Activated CD8-positive, alpha-beta memory T cell treated with anti-CD3 and anti-CD28 coated beads for 4 hours (primary cell): ENCODE results near the gene PDZD2.
"Not testable (repeated sequence)": the region's sequence is repeated elsewhere in the genome, so short reads cannot be mapped to it uniquely, and the experiment has no call there.

ENCODE experiments used
- DNase-seq, 2 donors: peaks; one replicate each; pipeline ENCODE4 v3.0.0-alpha.2; 2020; ENCODE audit warnings: low read depth in 2 of 2

PDZD2 gene

GRCh38 chr5:32099486-32100035 lies 460.6 kb downstream of the PDZD2 start:
- no peak for DNase-seq

- DNase-seq = no peak
Observed at GRCh38 chr5:32100230-32100629, 461.3 kb downstream of the PDZD2 start.

- no peak for DNase-seq
Observed at GRCh38 chr5:32100691-32101302, 461.9 kb downstream of the PDZD2 start.

GRCh38 chr5:32102254-32102986 lies 463.5 kb downstream of the PDZD2 start:
- no peak for DNase-seq

- no peak for DNase-seq
Observed at GRCh38 chr5:32103521-32103920, 464.6 kb downstream of the PDZD2 start.

- DNase-seq = no peak
Observed at GRCh38 chr5:32107291-32107690, 468.4 kb downstream of the PDZD2 start.

- DNase-seq = no peak
Observed at GRCh38 chr5:32108167-32108566, 469.2 kb downstream of the PDZD2 start.

GRCh38 chr5:32109236-32109635 lies 470.3 kb downstream of the PDZD2 start:
- DNase-seq = no peak

GRCh38 chr5:32110111-32110696 lies 471.3 kb downstream of the PDZD2 start:
- no peak for DNase-seq

- DNase-seq = no peak
Observed at GRCh38 chr5:32115985-32116384, 477.1 kb downstream of the PDZD2 start.

GRCh38 chr5:32116574-32117313 lies 477.8 kb downstream of the PDZD2 start:
- DNase-seq = no peak

GRCh38 chr5:32118922-32119321 lies 480.0 kb downstream of the PDZD2 start:
- DNase-seq = not testable (repeated sequence)

- no peak for DNase-seq
Observed at GRCh38 chr5:32123058-32123805, 484.3 kb downstream of the PDZD2 start.

- DNase-seq = no peak
Observed at GRCh38 chr5:32123889-32124676, 485.2 kb downstream of the PDZD2 start.

GRCh38 chr5:32126691-32127090 lies 487.8 kb downstream of the PDZD2 start:
- DNase-seq = no peak

GRCh38 chr5:32127711-32128110 lies 488.8 kb downstream of the PDZD2 start:
- DNase-seq = no peak

GRCh38 chr5:32129074-32129598 lies 490.2 kb downstream of the PDZD2 start:
- DNase-seq = no peak

- DNase-seq = no peak
Observed at GRCh38 chr5:32130865-32131264, 491.9 kb downstream of the PDZD2 start.

GRCh38 chr5:32131604-32132003 lies 492.7 kb downstream of the PDZD2 start:
- no peak for DNase-seq

GRCh38 chr5:32132757-32133156 lies 493.8 kb downstream of the PDZD2 start:
- DNase-seq = no peak
